Mucosa of stomach (tissue), 1 donor: Measurements from ENCODE around the gene SELPLG.

Experiments
- H3K27me3 ChIP-seq: one replicate; pipeline ENCODE4 v1.7.0; 2013; ENCODE audit warnings: mild to moderate bottlenecking, low read length; ENCODE audit not compliant: control insufficient read depth, insufficient read depth
- H3K36me3 ChIP-seq: one replicate; pipeline ENCODE4 v1.7.0; 2013; ENCODE audit warnings: low read length; ENCODE audit not compliant: control insufficient read depth, insufficient read depth
- H3K4me1 ChIP-seq: one replicate; pipeline ENCODE4 v1.7.0; 2013; ENCODE audit warnings: mild to moderate bottlenecking, low read length; ENCODE audit not compliant: control insufficient read depth, insufficient read depth
- H3K4me3 ChIP-seq: one replicate; pipeline ENCODE4 v1.7.0; 2013; ENCODE audit warnings: low read length
- H3K9ac ChIP-seq: one replicate; pipeline ENCODE4 v1.7.0; 2013; ENCODE audit warnings: mild to moderate bottlenecking, low read length, moderate library complexity
- H3K9me3 ChIP-seq: one replicate; pipeline ENCODE4 v1.7.0; 2013; ENCODE audit warnings: mild to moderate bottlenecking, low read length, moderate library complexity; ENCODE audit not compliant: control insufficient read depth
- donor health status: Pancreatic carcinoma.

The SELPLG gene

DNA sequence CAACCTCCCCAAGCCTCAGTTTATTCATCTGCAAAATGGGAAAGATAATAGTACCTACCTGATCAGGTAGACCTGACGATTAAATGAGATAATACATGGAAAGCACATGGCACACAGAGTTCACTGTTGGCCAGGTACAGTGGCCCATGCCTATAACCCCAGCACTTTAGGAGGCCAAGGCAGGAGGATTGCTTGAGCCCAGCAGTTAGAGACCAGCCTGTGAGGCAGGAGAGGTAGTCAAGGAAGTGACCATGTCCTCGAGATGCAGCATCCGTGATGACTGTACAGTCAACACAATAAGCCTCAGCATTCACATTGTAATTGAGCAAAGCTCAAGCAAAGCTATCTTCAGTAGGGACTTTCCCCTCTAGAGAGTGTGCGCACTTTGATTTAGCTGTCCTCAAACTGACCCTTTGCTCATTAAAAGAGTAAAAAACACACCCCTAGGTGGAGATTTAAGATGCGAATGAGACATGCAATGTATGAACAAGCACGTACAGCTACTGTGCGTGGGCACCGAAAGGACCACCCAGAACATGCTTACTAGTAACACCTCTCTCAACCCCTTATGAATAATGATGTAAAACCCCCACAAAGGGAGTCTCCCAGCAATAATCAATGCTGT lies 61.4 kb downstream of the SELPLG start:
- no peaks in the 10 kb centered on the region for H3K36me3 ChIP-seq
- H3K4me3 ChIP-seq, result no peak overlapping the region
- H3K27me3 ChIP-seq, result no peaks in the 10 kb centered on the region
- H3K9me3 ChIP-seq, result no peaks in the 10 kb centered on the region
- H3K9ac ChIP-seq, result no peak overlapping the region
- H3K4me1 ChIP-seq, result no peaks in the 10 kb centered on the region
